NOMO-1 treated with dmso at 0.1 percent for 144 hours (cell line): ENCODE data around the gene MYO1B.

ENCODE experiments used
- DNase-seq: peaks from one replicate; lab custom pipeline; 2025; ENCODE audit not compliant: unreplicated experiment; lab: John Stamatoyannopoulos, UW

Gene MYO1B

DNA sequence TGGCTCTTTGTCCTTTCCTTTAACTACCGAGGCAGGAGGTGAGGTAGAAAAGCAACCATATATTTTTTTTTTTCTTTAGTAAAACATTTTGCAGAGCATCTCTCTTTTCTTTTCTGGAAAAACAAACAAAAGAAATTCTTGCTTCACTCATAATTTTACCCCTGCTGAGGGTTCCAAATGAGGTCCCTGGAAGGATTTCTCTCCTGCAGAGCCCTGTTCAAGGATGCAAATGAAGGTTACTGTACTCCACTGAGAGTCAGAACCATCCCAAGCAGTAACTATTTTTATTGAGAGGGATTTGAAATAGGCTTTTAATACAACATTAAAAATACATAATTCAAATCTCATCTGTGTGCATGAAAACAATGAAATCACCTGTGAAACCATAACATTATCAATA is 19.5 kb upstream of the MYO1B start:
- DNase-seq: no peak

DNA sequence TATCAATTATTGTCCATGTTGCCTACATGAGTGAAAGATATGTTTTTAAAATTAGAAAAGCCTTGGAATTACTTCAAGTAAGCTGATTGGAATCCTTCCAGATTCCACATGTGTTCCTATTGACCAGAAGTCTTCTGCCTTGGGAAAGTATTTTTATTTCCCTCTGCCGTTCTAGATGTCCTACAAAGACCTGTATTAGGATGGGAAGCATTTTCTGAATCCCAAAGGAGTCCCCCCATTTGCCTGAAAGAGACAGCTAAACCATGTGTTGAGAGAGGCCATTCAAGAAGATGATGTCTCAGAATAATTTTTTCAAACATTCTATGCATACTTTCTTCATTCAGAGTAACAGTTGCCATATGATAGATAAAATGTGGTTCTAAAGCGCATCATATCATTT is 19.0 kb upstream of the MYO1B start:
- no peak for DNase-seq

DNA sequence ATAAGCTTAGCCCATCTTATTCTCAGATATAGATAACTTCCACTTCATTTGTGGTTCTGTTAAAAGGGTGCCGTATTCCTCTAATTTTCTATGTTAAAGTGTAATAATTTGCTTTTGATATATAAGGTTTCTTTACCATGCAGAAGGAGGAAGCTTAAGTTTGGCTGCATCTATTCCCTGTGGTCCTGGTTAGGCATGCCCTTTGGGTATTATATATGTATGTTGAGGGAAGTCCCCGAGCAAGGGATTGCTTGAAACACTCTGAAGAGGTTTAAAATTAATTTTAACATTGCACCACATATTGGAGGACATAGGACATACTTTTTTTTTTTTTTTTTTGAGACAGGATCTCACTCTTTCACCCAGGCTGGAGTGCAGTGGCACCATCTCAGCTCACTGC is 16.9 kb upstream of the MYO1B start:
- DNase-seq: no peak

- DNase-seq: no peak
These were observed 16.3 kb upstream of the MYO1B start for GRCh38 chr2:191228861-191229260.

- no peak for DNase-seq
These were observed 15.0 kb upstream of the MYO1B start for GRCh38 chr2:191230174-191230573.

- DNase-seq: no peak
These were observed 13.2 kb upstream of the MYO1B start for GRCh38 chr2:191231995-191232394.

DNA sequence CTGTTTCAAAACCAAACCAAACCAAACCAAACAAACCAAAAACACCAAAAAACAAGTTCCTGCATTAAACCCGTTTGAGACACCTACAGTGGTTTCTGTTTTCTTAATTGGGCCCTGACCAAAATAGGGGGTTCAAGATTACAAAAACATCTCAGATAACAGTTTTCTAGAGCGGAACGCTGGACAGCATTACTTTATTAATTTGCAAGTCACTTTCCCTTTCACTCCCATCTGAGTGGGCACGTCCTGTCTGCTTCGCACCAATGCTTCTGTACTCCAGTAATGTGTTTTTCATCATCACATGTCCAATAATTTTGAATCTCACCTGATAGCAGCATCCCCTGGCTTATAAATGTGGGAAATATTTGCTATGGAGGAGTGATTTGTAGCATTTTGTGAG is 11.7 kb upstream of the MYO1B start:
- DNase-seq: no peak

DNA sequence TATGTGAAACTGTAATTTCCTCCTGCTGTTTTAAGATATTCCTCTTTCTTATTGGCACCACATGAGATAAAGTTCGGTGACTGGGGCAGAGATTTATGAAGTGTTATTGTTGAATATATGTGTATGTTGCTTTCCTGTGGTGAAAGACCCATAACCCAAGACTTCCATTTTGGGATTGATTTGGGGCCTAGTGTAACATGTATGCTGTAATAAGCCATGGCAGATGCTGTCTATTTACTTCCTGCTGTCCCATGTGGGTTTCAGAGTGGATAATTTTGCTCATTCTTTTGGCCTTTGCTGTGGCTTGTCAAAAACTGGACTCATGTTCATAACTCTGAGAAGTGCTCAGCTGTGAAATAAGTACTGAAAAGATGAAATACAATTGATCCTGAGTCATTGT is 10.8 kb upstream of the MYO1B start:
- no peak for DNase-seq

DNA sequence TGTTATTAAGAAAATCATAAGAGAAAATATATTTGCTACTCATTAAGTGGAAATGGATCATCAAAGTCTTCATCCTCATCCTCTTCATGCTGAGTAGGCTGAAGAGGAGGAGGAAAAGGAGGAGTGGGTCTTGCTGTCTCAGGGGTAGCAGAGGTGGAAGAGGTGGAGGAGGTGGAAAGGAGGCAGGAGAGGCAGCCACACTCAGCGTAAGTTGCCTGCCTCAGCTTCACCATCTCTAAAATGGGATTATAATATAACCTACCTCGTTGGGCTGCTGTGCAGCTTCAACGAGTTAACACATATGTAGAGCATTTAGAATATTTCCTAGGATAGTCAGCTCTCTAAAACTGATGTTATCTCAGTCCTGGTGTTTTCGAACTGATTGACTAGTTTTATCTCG is 4.3 kb upstream of the MYO1B start:
- DNase-seq: no peak

DNA sequence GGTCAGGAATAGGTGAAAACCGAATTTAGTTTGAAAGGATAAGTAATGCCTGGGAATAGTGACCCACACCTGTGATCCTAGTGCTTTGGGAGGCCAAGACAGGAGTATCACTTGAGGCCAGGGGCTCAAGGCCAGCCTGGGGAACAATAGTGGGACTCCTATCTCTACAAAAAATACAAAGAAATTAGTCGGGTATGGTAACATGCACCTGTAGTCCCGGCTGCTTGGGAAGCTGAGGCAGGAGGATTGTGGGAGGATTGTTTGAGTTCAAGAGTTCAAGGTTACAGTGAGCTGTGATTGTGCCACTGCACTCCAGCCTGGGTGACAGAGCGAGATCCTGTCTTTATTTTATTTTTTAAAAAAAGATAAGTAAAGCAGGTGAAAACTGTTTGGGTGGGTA is 3.8 kb upstream of the MYO1B start:
- DNase-seq: no peak

DNA sequence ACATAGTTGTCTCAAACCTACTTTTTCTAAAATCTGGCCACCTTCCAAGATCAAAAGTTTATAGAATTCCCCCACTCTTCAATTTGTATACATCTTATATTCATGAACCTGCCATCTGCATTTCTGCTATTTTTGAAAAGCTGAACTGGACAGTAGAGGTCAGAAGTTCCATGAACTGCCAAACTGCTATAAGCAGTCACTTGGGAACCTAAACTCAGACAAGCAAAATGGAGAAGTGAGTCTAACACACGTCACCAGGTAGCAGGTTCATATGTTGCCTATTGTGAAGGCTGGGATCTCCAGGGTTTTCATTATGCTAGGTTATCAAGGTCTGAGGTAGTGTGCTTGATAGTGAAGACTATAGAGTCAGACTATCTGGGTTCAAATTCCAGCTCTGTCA is 2.0 kb upstream of the MYO1B start:
- DNase-seq: no peak

DNA sequence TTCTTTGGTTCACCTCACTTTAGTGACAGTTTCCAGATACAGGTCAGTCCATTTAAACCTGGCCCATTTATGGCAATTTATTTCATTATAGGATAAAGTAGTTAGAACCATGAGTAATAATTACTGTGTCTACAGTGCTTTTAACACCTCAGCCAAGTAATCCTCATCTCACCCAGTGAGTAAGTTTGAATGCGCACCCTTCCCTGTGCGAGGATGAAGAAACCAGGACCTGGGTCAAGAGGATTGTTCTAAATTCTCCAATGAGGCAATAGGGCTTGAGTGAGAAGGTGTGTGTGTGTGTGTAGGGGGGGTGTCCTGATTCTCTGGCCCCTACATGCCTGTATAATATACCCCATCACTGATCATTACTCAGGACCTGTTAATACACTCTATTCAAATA is 854 bp upstream of the MYO1B start:
- no peak for DNase-seq

DNA sequence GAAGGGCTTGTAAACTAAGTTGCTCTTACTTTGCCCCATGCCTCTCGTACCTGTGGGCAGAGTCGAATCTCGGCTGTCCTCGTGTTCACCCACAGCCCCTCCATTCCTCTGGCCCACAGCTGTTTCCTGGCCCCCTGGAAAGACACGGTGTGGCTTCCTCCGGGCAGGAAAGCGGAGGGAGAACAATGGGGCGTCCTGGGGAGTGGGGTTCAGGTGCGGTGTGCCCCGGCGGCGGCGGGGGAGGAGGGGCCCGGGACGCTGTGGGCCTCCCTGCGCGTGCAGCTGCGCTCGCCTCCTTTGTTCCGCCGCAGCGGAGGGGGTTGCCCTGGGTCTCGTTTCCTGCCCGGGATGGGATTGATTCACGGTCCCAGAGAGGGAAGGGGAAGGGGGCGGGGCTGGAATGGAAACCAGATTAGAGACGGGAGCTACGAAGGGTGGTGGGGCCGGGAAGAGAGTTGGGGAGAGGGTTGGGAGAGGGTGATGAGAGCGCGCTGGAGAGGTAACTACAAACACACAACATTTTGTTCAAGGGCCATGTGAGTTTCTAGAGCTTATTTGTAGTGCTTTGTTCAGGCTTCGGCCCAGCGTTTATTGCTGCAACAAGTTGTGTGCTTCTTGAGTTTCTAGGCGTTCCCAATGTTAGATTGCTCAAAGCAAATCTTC is 796 bp downstream of the MYO1B start:
- no peak for DNase-seq

- no peak for DNase-seq
These were observed 1.7 kb downstream of the MYO1B start for GRCh38 chr2:191246820-191247380.

DNA sequence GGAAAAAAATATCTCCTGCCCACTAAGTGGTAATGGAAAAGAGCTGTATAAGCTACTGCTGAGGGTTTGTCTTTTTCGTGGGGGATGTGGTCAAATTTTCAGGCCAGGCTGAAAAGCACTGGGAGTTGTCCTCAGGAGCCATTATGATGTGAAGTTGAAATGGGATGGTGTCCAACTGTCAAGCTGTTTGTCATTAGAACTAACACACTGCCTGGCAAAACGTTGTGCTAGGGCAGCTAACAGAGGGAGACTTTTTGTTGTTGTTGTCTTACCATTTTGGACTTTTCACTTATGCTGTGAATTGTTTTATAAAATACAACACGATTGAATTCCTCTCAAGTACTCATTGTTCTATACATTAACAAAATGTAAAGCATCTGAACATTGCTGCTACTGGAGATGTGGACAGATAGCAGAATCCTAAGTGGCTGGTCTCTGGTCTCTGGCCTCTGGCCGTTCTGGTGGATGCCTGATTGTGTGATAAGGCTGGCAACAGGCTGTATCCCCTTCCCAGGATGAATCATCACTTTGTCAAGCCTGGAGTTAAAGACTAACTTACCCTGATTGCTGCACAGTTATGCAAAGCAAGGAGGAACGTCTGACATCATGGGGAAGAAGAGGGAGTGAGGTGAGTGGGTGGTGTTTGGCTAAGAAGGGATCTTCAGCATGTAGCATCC is 2.3 kb downstream of the MYO1B start:
- no peak for DNase-seq

- DNase-seq: no peak
These were observed 4.1 kb downstream of the MYO1B start for GRCh38 chr2:191249156-191249813.

DNA sequence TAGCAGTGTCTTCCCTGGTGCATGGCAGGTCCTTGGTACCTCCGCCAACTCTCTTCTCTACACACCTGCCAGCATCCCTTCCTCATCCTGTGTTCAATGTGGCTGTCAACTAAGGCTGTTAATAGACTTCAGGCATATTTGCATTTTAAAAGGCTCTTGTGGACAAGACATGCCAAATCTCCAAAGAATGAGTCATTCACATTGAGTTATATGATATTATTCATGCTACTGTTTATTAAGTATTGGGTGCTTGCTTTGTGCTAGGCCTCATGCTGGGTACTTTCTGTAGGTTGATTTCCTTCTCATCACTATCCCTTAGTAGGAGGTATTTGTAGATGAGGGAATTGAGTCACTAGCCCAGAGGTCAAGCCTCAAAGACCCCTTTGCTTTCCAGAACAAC is 5.2 kb downstream of the MYO1B start:
- DNase-seq: no peak

DNA sequence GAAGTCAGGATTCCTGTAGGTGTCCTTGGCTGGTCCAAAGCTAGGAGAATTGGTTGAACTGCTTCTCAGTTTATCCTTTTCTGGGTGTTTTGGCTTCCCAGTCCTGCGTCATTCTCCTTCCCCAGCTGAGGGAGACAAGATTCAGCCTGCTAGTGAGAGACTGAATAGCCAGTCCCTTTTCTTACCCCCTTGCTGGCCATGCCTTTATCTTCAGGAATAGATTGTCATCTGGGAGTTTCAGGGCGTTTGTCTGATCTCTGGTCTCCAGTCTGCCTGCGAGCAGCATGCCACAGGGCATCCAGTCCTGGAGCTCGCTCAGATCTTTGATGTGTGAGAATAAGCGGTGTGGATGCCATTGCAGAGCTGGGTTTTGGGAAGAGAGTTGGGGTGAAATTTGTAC is 5.8 kb downstream of the MYO1B start:
- no peak for DNase-seq

DNA sequence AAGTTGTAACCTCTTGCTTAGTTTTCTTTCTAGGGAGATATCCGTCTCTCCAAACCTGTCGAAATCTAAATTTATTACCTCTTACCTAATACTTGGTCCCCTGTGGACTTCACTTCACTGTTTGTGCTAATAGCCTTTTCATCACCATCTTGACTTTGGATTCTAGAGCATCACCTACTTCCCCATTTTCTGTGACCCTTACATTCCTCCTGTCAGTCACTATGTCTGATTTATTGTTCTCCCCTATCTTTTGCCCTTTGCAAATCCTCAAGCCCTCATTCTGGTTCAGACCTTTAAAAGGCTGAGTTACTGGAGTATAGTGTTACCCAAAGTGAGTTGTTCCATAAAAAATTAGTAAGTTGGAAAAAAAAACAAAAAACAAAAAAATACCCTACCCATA is 7.5 kb downstream of the MYO1B start:
- DNase-seq: no peak

DNA sequence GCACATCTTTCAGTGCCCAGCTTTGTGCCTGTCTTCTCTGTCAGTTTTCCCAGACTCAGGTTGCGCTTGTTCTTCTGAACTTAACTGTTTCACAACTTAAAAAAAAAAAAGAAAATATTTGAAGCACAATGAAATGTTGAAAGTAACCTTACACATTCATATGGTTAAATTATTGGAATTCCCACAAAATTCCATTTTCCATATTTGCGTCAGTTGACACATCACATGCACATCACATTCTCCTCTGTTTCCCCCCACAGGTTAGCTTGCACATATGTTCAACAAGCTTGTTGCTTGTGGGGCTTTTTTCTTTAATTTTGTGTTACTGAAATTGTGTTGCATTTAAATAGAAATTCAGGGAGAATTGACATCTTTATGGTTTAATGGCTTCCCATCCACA is 8.3 kb downstream of the MYO1B start:
- no peak for DNase-seq

GRCh38 chr2:191255271-191255670 is 10.1 kb downstream of the MYO1B start:
- no peak for DNase-seq

GRCh38 chr2:191255756-191256312 is 10.6 kb downstream of the MYO1B start:
- DNase-seq: no peak
